A673 (cell line): ENCODE results near the gene PON2. TPM values are rescaled to one million over a fixed set of nuclear protein-coding genes. Genes with fewer than 3 reads are reported as not detected.
A peak's percentile ranks its signal among the peaks of the same experiment; 100 is the strongest.

Experiments
- BruUV-seq: library from RNA; stranded (reverse); fragments of 400-500 nt; replicated peaks from 2 replicates; lab custom pipeline; 2021; lab: Mats Ljungman, UMichigan
- CTCF ChIA-PET: fragments of 300-600 bp; sonication (Branson Sonifier 250); formaldehyde crosslinking; loops from one replicate; lab custom pipeline; 2022; ENCODE audit warnings: antibody characterized with exemption; lab: Charles Lee
- POLR2A ChIA-PET: fragments of 300-600 bp; sonication (Branson Sonifier 250); formaldehyde crosslinking; loops from one replicate; lab custom pipeline; 2022; ENCODE audit warnings: antibody characterized with exemption; ENCODE audit not compliant: low non-redundant PET; lab: Charles Lee
- DNase-seq: peaks from one replicate; pipeline ENCODE4 v3.0.0-alpha.2; 2015; ENCODE audit warnings: low spot score
- H3K27ac ChIP-seq: fragments of 200-600 bp; sonication (generic); 2 replicates; pipeline ENCODE4 v1.5.1; 2016; ENCODE audit warnings: mixed run types, low read depth, mild to moderate bottlenecking, mixed read lengths, antibody characterized with exemption, low read length; ENCODE audit not compliant: poor library complexity, severe bottlenecking
- H3K27me3 ChIP-seq: fragments of 200-600 bp; sonication (generic); replicated peaks from 2 replicates; pipeline ENCODE4 v1.6.1; 2017; ENCODE audit warnings: mixed run types, low read depth, mild to moderate bottlenecking, mixed read lengths, antibody characterized with exemption, low read length; ENCODE audit not compliant: insufficient read depth, poor library complexity
- H3K36me3 ChIP-seq: fragments of 200-600 bp; sonication (generic); 2 replicates; pipeline ENCODE4 v1.6.1; 2016; ENCODE audit warnings: mixed run types, mild to moderate bottlenecking, mixed read lengths, antibody characterized with exemption, low read length; ENCODE audit not compliant: insufficient read depth, poor library complexity, severe bottlenecking
- H3K4me1 ChIP-seq: fragments of 200-600 bp; sonication (generic); 2 replicates; pipeline ENCODE4 v1.6.1; 2017; ENCODE audit warnings: mixed run types, mild to moderate bottlenecking, mixed read lengths, antibody characterized with exemption, low read length; ENCODE audit not compliant: insufficient read depth, poor library complexity, severe bottlenecking
- H3K4me3 ChIP-seq: fragments of 200-600 bp; sonication (generic); 2 replicates; pipeline ENCODE4 v1.5.1; 2016; ENCODE audit warnings: low read depth, mixed run types, mild to moderate bottlenecking, mixed read lengths, low read length; ENCODE audit not compliant: poor library complexity, severe bottlenecking
- H3K9me3 ChIP-seq: fragments of 200-600 bp; sonication (generic); 2 replicates; pipeline ENCODE4 v1.6.1; 2016; ENCODE audit warnings: mixed run types, low read depth, mild to moderate bottlenecking, mixed read lengths, antibody characterized with exemption, low read length; ENCODE audit not compliant: poor library complexity, severe bottlenecking
- EZH2 ChIP-seq: fragments of 200-600 bp; sonication (generic); IDR thresholded peaks from 2 replicates; pipeline ENCODE4 v1.6.1; 2017; ENCODE audit warnings: borderline replicate concordance, low read depth, mild to moderate bottlenecking, mixed read lengths, antibody characterized with exemption, low read length; ENCODE audit not compliant: poor library complexity, severe bottlenecking
- intact Hi-C: fragments of 100-400 bp; cut with micrococcal nuclease; formaldehyde crosslinking; loops from one replicate; pipeline ENCODE4 v1.10.0; 2022; ENCODE audit not compliant: unreplicated experiment
- total RNA-seq: library from RNA; stranded (reverse); gene quantifications from 2 replicates; pipeline ENCODE4 v1.2.3, GENCODE V29; 2021
- TF ChIP-seq, protein P1 (sequence below): fragments of 300-800, 200-600 bp; sonication (generic); conservative IDR thresholded peaks from 2 replicates; pipeline ENCODE4 v1.5.1; 2017; ENCODE audit warnings: low read depth, mild to moderate bottlenecking, antibody characterized with exemption, low read length, moderate library complexity, mixed read lengths

Gene PON2
- total RNA-seq, 1 experiment from 2014 or later: 67.6 TPM

DNA sequence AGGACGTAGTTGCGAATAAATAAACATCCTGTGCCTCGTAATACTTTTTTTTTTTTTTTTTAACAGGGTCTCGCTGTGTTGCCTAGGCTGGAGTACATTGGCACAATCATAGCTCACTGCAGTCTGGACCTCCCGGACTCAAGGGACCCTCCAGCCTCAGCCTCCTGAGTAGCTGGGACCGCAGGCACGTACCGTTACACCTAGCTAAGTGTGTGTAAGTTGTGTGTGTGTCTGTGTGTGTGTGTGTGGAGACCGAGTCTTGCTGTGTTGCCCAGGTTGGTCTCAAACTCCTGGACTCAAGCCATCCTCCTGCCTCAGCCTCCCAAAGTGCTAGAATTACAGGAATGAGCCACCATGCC lies 573 bp upstream of the PON2 start:
- Histone ChIP-seq H3K27ac (peak overlapping the region; percentile 89), H3K36me3 (no peaks in the 10 kb centered on the region), H3K27me3 (no peaks in the 10 kb centered on the region), H3K4me3 (peak overlapping the region; percentile 66), H3K9me3 (no peaks in the 10 kb centered on the region), H3K4me1 (peaks cover 15% of the 10 kb centered on the region)
- DNase-seq: no peak
- ChIA-PET POLR2A (no interaction called here), CTCF (no interaction called here)
- TSS peak; percentile 88 for BruUV-seq
- intact Hi-C loops: no loop called here
- TF ChIP-seq, protein P1, sequence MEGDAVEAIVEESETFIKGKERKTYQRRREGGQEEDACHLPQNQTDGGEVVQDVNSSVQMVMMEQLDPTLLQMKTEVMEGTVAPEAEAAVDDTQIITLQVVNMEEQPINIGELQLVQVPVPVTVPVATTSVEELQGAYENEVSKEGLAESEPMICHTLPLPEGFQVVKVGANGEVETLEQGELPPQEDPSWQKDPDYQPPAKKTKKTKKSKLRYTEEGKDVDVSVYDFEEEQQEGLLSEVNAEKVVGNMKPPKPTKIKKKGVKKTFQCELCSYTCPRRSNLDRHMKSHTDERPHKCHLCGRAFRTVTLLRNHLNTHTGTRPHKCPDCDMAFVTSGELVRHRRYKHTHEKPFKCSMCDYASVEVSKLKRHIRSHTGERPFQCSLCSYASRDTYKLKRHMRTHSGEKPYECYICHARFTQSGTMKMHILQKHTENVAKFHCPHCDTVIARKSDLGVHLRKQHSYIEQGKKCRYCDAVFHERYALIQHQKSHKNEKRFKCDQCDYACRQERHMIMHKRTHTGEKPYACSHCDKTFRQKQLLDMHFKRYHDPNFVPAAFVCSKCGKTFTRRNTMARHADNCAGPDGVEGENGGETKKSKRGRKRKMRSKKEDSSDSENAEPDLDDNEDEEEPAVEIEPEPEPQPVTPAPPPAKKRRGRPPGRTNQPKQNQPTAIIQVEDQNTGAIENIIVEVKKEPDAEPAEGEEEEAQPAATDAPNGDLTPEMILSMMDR: no peak
- TF ChIP-seq EZH2: no peak

DNA sequence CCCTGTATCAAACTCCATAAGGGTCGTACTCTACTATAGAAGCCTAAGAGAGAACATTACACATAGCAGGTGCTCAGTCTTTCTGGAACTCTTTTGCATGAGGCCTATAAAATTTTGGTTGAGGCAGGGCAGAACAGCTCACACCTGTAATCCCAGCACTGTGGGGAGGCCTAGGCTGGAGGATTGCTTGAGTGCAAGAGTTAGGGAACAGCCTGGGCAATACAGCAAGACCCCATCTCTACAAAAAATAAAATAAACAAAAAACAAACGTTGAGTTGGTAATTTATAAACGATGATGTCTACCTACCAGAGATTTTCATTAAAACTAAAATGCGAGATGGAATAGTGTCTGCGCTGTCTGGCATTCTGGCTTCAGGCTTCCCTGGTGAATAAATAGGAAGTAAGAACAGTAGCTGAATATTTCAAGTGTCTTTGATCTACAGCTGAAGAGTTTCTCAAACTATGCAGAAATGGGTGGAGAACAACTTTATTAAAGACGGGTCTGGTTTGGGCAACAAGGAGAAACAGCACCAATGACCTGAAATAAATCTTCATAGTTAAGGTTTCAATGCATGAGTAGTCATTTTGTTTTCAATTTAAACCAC lies 774 bp downstream of the PON2 start:
- Histone ChIP-seq H3K4me3 (peak overlapping the region; percentile 66), H3K9me3 (no peaks in the 10 kb centered on the region), H3K27ac (peak overlapping the region; percentile 89), H3K4me1 (peaks cover 15% of the 10 kb centered on the region), H3K36me3 (no peaks in the 10 kb centered on the region), H3K27me3 (no peaks in the 10 kb centered on the region)
- ChIA-PET POLR2A (no interaction called here), CTCF (no interaction called here)
- BruUV-seq: TSS peak; percentile 63
- intact Hi-C loops: no loop called here
- no peak for DNase-seq
- TF ChIP-seq EZH2: no peak
- TF ChIP-seq, protein P1: no peak

DNA sequence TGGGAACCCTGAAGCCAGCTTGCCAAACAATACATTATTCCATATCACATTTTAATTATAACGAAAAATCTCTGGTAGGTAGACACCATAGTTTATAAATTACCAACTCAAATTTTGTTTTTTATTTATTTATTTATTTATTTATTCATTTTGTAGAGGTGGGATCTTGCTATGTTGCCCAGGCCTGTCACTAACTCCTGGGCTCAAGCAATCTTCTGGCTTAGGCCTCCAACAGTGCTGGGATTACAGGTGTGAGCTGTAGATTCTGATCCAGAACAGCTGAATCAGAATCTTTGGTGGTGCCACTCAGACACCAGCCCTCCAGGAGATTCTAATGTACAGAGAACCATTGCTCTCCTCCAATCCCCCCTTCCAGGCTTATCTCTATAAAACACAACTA lies 1.7 kb downstream of the PON2 start:
- no peak overlapping the region for H3K4me3 ChIP-seq
- H3K9me3 ChIP-seq: no peaks in the 10 kb centered on the region
- intact Hi-C loops: no loop called here
- ChIA-PET POLR2A (no interaction called here), CTCF (no interaction called here)
- peaks cover 15% of the 10 kb centered on the region for H3K4me1 ChIP-seq
- no TSS peak for BruUV-seq
- no peaks in the 10 kb centered on the region for H3K27me3 ChIP-seq
- no peak for DNase-seq
- no peaks in the 10 kb centered on the region for H3K36me3 ChIP-seq
- H3K27ac ChIP-seq: no peak overlapping the region
- TF ChIP-seq, protein P1: no peak
- no peak for TF ChIP-seq EZH2
